ENCODE data around the gene TSGA10.

- TF ChIP-seq CTCF (IDR thresholded peaks at IDR 0.05 in 2 of 3, conservative IDR thresholded peaks at IDR 0.05 in 1 of 3; ENCODE audit: borderline replicate concordance in 1 of 3, insufficient read depth in 1 of 3, low read depth in 2 of 3, low read length in 2 of 3), result no peak
- TF ChIP-seq POLR2AphosphoS5 (IDR thresholded peaks at IDR 0.05; ENCODE audit: low read depth, low read length), result no peak
- no peak for TF ChIP-seq YY1 (IDR thresholded peaks at IDR 0.05; ENCODE audit: extremely low read depth, insufficient replicate concordance, low read depth, low read length)
- no peak for TF ChIP-seq EZH2phosphoT487 (IDR thresholded peaks at IDR 0.05; ENCODE audit: borderline replicate concordance)
Observed at GRCh38 chr2:99032001-99032400, 122.7 kb downstream of the TSGA10 start.

All from HCT116 (cell line).